ENCODE data around the gene PDE10A.

PDE10A gene

DNA sequence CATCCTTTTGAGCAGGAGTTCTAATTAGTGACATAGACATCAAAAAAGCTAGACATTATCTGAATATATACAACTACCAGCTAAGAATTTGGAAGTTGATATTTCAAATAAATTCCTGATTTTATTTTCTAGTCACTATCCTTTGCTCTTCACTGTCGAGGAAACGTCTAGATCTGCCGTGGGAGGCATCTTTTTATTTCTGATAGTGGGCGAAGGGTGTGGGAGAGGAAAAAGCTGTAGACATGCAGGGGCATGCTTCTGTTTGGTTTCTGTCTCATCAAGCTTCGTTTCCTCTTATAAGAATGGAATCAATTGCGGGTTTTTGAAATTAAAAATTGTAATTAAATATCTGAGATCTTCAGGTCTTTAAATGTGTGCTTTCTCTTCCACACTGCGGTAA lies 337.4 kb downstream of the PDE10A start:
- no peak for DNase-seq (ENCODE audit: low read depth, low spot score)
- Histone ChIP-seq H3K9me3 (ENCODE audit: insufficient read depth, low read length) (peaks cover 12% of the 10 kb centered on the region; the same call in 1 of the 2 replicates), H3K4me3 (ENCODE audit: insufficient read length, low read depth) (no peak overlapping the region), H3K36me3 (ENCODE audit: insufficient read depth, insufficient read length, low read length) (no peaks in the 10 kb centered on the region), H3K4me1 (ENCODE audit: insufficient read depth, insufficient read length) (no peaks in the 10 kb centered on the region), H3K9ac (ENCODE audit: insufficient read length, low read depth) (no peak overlapping the region), H3K27me3 (ENCODE audit: insufficient read depth, insufficient read length) (no peaks in the 10 kb centered on the region)
- TF ChIP-seq ZNF274 (IDR thresholded peaks at IDR 0.05; ENCODE audit: low read depth, low read length), result no peak
- no peak for TF ChIP-seq YY1 (IDR thresholded peaks at IDR 0.05; ENCODE audit: insufficient read depth, insufficient read length)
- no peak for TF ChIP-seq SUZ12 (IDR thresholded peaks at IDR 0.05; ENCODE audit: extremely low read depth, insufficient read depth, insufficient read length)

DNA sequence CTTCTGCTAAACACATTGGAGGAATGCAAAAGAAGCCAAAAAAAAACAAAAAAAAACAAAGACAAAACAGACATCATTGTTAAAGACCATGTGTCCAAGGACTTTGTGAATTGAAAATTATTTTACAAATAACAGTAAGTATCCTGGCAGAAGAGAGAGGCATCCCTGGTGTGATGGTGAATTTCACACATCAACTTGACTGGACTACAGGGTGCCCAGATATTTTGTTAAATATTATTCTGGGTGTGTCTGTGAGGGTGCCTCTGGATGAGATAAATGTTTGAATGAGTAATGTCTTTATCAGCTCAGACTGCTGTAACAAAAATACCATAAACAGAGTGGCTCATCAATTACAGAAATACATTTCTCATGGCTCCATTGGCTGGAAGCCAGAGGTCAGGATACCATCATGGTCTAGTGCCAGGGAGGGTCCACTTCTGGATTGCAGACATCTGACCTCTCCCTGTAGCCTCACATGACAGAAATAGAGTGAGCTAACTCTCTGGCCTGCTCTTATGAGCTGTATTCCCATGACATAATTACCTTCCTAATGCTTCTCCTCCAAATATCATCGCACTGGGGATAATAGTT lies 341.4 kb downstream of the PDE10A start:
- no peak for DNase-seq (ENCODE audit: low read depth, low spot score)
- Histone ChIP-seq H3K9me3 (ENCODE audit: insufficient read depth, low read length) (peaks cover 12% of the 10 kb centered on the region; the same call in 1 of the 2 replicates), H3K27me3 (ENCODE audit: insufficient read depth, insufficient read length) (no peaks in the 10 kb centered on the region), H3K36me3 (ENCODE audit: insufficient read depth, insufficient read length, low read length) (no peaks in the 10 kb centered on the region), H3K4me1 (ENCODE audit: insufficient read depth, insufficient read length) (no peaks in the 10 kb centered on the region), H3K9ac (ENCODE audit: insufficient read length, low read depth) (no peak overlapping the region), H3K4me3 (ENCODE audit: insufficient read length, low read depth) (no peak overlapping the region)
- TF ChIP-seq ZNF274 (IDR thresholded peaks at IDR 0.05; ENCODE audit: low read depth, low read length) (no peak), YY1 (IDR thresholded peaks at IDR 0.05; ENCODE audit: insufficient read depth, insufficient read length) (no peak), SUZ12 (IDR thresholded peaks at IDR 0.05; ENCODE audit: extremely low read depth, insufficient read depth, insufficient read length) (no peak)

DNA sequence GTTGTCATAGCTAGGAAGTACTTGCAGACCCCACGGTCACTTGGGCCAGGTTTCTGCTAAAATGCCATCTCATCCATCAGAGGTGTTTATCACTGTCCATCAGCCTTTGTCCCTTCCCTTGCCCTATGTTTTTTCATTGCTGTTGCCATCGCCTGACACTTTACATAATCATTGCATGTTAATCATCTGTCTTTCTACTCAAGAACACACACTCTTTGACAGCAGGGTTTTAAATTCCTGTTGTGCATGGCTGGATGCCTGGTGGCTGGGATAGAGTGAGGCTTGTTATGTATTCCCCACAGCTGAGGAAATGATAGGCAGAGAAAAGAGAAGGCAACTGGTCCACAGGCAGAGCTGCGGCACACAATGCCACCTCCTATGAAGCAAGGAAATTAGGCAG lies 341.9 kb downstream of the PDE10A start:
- H3K36me3 ChIP-seq (ENCODE audit: insufficient read depth, insufficient read length, low read length), result no peaks in the 10 kb centered on the region
- H3K27me3 ChIP-seq (ENCODE audit: insufficient read depth, insufficient read length), result no peaks in the 10 kb centered on the region
- H3K4me1 ChIP-seq (ENCODE audit: insufficient read depth, insufficient read length), result no peaks in the 10 kb centered on the region
- H3K9ac ChIP-seq (ENCODE audit: insufficient read length, low read depth), result no peak overlapping the region
- H3K4me3 ChIP-seq (ENCODE audit: insufficient read length, low read depth), result no peak overlapping the region
- H3K9me3 ChIP-seq (ENCODE audit: insufficient read depth, low read length), result peaks cover 12% of the 10 kb centered on the region; the same call in 1 of the 2 replicates
- TF ChIP-seq SUZ12 (IDR thresholded peaks at IDR 0.05; ENCODE audit: extremely low read depth, insufficient read depth, insufficient read length), result no peak
- TF ChIP-seq ZNF274 (IDR thresholded peaks at IDR 0.05; ENCODE audit: low read depth, low read length), result no peak
- TF ChIP-seq YY1 (IDR thresholded peaks at IDR 0.05; ENCODE audit: insufficient read depth, insufficient read length), result no peak
- DNase-seq (ENCODE audit: low read depth, low spot score), result no peak

DNA sequence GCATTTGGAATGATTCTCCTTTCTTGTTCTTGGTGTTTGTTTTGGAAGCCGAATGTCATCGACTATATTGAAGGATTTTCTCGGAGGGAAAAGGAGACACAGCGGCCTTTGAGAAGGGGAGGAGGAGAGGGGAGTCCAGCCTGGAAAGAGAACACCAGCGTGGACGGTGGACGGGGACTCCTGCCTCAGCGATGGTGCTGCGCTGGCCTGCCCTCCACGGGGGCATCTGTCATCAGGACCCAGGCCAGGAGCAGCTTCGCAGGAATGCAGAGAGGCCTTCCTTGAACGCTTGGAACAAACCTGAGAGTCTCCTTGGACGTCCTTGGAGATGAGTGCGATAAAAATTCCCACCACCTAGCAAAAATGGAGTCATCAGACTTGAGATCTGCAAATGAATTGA lies 345.3 kb downstream of the PDE10A start:
- no peak overlapping the region for H3K4me3 ChIP-seq (ENCODE audit: insufficient read length, low read depth)
- H3K4me1 ChIP-seq (ENCODE audit: insufficient read depth, insufficient read length), result no peaks in the 10 kb centered on the region
- no peaks in the 10 kb centered on the region for H3K27me3 ChIP-seq (ENCODE audit: insufficient read depth, insufficient read length)
- H3K9ac ChIP-seq (ENCODE audit: insufficient read length, low read depth), result no peak overlapping the region
- H3K9me3 ChIP-seq (ENCODE audit: insufficient read depth, low read length), result peaks cover 12% of the 10 kb centered on the region; the same call in 1 of the 2 replicates
- DNase-seq (ENCODE audit: low read depth, low spot score), result no peak
- TF ChIP-seq SUZ12 (IDR thresholded peaks at IDR 0.05; ENCODE audit: extremely low read depth, insufficient read depth, insufficient read length), result no peak
- TF ChIP-seq ZNF274 (IDR thresholded peaks at IDR 0.05; ENCODE audit: low read depth, low read length), result no peak
- no peak for TF ChIP-seq YY1 (IDR thresholded peaks at IDR 0.05; ENCODE audit: insufficient read depth, insufficient read length)
- H3K36me3 ChIP-seq (ENCODE audit: insufficient read depth, insufficient read length, low read length), result no peaks in the 10 kb centered on the region

DNA sequence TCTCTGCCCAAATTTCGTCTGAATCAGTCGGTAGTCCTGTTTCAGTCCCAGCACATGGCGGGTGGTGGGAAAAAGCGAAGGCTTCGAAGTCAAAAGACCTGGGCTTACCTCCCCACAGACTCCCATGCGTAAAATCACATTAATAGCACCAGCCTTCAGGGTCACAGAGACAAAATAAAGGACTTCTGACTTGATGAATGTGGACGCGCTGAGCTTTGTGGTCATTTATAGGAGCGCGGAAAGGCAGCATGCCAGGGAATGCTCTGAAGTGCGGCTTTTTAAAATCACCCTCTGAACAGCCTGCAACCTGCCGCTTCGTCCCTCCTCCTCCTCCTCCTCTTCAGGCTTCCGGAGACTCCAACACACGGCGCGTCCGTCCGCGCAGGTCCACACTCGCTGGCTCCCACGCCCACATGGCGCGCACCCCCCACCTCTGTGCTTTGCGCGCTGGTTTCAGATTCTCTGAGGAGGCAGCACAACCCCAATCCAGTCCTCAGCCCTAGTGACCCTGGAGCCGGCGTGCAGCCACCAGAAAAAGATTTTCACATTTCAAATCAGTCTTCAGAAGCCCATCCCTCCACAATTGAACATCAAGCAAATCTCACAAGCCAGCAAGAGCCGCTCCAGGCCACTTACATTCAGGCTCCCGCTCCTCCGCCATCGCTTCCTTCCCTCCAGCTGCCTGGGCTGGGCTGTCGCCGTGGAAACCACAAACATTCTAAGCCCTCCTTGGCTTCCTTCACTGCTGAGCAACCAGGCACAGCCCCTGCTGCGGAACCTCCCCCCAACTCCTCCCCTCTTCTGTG lies 353.9 kb downstream of the PDE10A start, which contains the start of gene C6orf118:
Gene C6orf118, minus strand, starts transcription at position 680 of the 806 bp plus-strand sequence. Its CDS starts 19 bp downstream, at position 661.
- no peak for TF ChIP-seq SUZ12 (IDR thresholded peaks at IDR 0.05; ENCODE audit: extremely low read depth, insufficient read depth, insufficient read length)
- H3K4me3 ChIP-seq (ENCODE audit: insufficient read length, low read depth), result peak within 1 kb of the TSS; percentile 47
- peak; percentile 78 for DNase-seq (ENCODE audit: low read depth, low spot score)
- H3K9me3 ChIP-seq (ENCODE audit: insufficient read depth, low read length), result no peaks in the 10 kb centered on the region
- peaks cover 19% of the 10 kb centered on the region for H3K27me3 ChIP-seq (ENCODE audit: insufficient read depth, insufficient read length)
- H3K4me1 ChIP-seq (ENCODE audit: insufficient read depth, insufficient read length), result no peaks in the 10 kb centered on the region
- peak within 1 kb of the TSS; percentile 42 for H3K9ac ChIP-seq (ENCODE audit: insufficient read length, low read depth)
- no peaks in the 10 kb centered on the region for H3K36me3 ChIP-seq (ENCODE audit: insufficient read depth, insufficient read length, low read length)

DNA sequence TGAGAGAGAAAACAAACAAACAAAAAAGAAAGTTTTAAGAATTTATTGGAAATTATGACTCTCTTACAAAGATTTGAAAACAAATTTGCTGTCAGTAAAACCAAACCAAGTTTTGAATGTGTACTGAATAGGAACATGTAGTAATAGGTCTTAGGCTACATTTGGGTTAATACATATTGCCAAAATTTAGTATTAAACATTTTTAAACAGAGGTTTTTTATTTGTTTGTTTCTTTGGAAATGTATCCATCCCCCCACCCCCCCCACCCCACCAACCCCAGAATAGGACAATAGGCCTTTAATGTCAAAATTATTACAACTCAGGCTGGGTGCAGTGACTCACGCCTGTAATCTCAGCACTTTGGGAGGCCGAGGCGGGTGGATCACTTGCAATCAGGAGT lies 356.1 kb downstream of the PDE10A start:
- H3K4me3 ChIP-seq (ENCODE audit: insufficient read length, low read depth), result no peak overlapping the region
- no peak for DNase-seq (ENCODE audit: low read depth, low spot score)
- no peaks in the 10 kb centered on the region for H3K4me1 ChIP-seq (ENCODE audit: insufficient read depth, insufficient read length)
- H3K36me3 ChIP-seq (ENCODE audit: insufficient read depth, insufficient read length, low read length), result no peaks in the 10 kb centered on the region
- H3K27me3 ChIP-seq (ENCODE audit: insufficient read depth, insufficient read length), result peaks cover 19% of the 10 kb centered on the region
- H3K9me3 ChIP-seq (ENCODE audit: insufficient read depth, low read length), result no peaks in the 10 kb centered on the region
- H3K9ac ChIP-seq (ENCODE audit: insufficient read length, low read depth), result no peak overlapping the region
- TF ChIP-seq YY1 (IDR thresholded peaks at IDR 0.05; ENCODE audit: insufficient read depth, insufficient read length) (no peak), ZNF274 (IDR thresholded peaks at IDR 0.05; ENCODE audit: low read depth, low read length) (no peak), SUZ12 (IDR thresholded peaks at IDR 0.05; ENCODE audit: extremely low read depth, insufficient read depth, insufficient read length) (no peak)

All from NT2/D1 (cell line).